ENCODE measurements around the gene FAT4.

- no peak for TF ChIP-seq CTCF (IDR thresholded peaks at IDR 0.05)
- no peak for TF ChIP-seq EZH2 (IDR thresholded peaks at IDR 0.05; ENCODE audit: borderline replicate concordance, insufficient read depth, low read depth, low read length, poor library complexity, severe bottlenecking)
Observed at GRCh38 chr4:125311503-125311902, 3.3 kb upstream of the FAT4 start.

Data from B cell (primary cell).